ENCODE results near the gene ACP7. TPM values are rescaled to one million over a fixed set of nuclear protein-coding genes. Genes with fewer than 3 reads are reported as not detected.

Gene ACP7
- total and polyA plus RNA-seq, 2 of the 8 experiments (the other 6 are each of a cell fraction or from before 2014, with no cell fraction given), result 0.27 to 0.50 TPM

DNA sequence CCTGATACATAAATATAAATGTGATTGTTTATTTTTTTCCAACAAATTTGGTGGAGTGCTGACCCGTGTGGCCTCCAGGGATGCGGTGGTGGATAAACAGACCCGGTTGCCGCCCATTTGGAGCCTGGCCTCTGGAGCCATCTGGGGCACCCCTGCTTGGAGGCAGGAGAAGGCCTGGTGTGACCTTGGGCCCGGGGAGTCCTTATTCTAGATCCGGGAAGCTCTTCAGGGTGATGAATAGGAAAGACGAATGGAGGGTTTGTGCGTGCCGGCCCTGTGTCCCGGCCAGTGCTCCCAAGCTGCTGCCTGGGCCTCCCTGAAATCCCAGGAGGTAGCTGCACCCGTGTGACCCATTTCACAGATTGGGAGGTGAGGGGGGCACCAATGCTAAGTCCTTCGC is 53.0 kb downstream of the ACP7 start:
- Histone ChIP-seq H4K91ac (replicated peaks; ENCODE audit: insufficient read length, low read length) (no peak overlapping the region), H2BK5ac (ENCODE audit: low read depth, low read length) (no peak overlapping the region), H4K8ac (ENCODE audit: extremely low read depth, insufficient read depth, low read length) (no peak overlapping the region), H3K18ac (ENCODE audit: extremely low read depth, low read length) (no peak overlapping the region), H3K56ac (replicated peaks; ENCODE audit: insufficient read length, low read depth, low read length) (no peak overlapping the region), H2AK5ac (ENCODE audit: low read depth, low read length) (no peak overlapping the region), H3K23ac (ENCODE audit: insufficient read length) (no peak overlapping the region), H2BK120ac (replicated peaks; ENCODE audit: low read depth, low read length) (no peak overlapping the region), H3K14ac (ENCODE audit: insufficient read length) (no peak overlapping the region), H3K36me3 (ENCODE audit: control insufficient read depth in 2 of 4, insufficient read depth in 4 of 4, low read length in 3 of 4) (no peaks in the 10 kb centered on the region), H3K79me2 (ENCODE audit: control insufficient read depth in 1 of 2, insufficient read depth in 2 of 2, low read length in 2 of 2) (peaks cover 0 to 94% of the 10 kb centered on the region in 2 experiments; a peak in 2 of 4 replicates), H2BK15ac (ENCODE audit: low read length) (no peak overlapping the region), H3K79me1 (ENCODE audit: low read depth, low read length) (peaks cover 34% of the 10 kb centered on the region), H2BK12ac (ENCODE audit: low read depth, low read length) (0 out of 2 replicates have a peak overlapping the region, but pooled peaks have one; percentile 50), H2AFZ (ENCODE audit: low read length) (no peak overlapping the region), H4K20me1 (replicated peaks in 1 of 2; ENCODE audit: control insufficient read depth in 1 of 2, insufficient read depth in 2 of 2, low read length in 2 of 2) (peaks cover 4 to 18% of the 10 kb centered on the region in 2 experiments), H4K5ac (ENCODE audit: insufficient read length, low read depth, low read length) (no peak overlapping the region), H3K27me3 (replicated peaks in 1 of 4; ENCODE audit: control insufficient read depth in 3 of 4, extremely low read depth in 1 of 4, insufficient read depth in 3 of 4, low read length in 3 of 4) (no peaks in the 10 kb centered on the region), H3K27ac (ENCODE audit: low read depth, low read length) (no peak overlapping the region), H3K23me2 (ENCODE audit: low read depth, low read length) (no peaks in the 10 kb centered on the region; the same call in 1 of the 2 replicates), H3K4me2 (ENCODE audit: insufficient read depth in 1 of 2, low read depth in 2 of 2, low read length in 2 of 2) (no peak overlapping the region; a peak in 1 of 4 replicates), H3K4me3 (ENCODE audit: extremely low read depth in 1 of 4, insufficient read depth in 2 of 4, low read depth in 3 of 4, low read length in 4 of 4) (no peak overlapping the region), H3K4ac (replicated peaks; ENCODE audit: insufficient read length, low read depth, low read length) (peak overlapping the region; percentile 70), H3K9me3 (ENCODE audit: insufficient read depth in 2 of 2, low read depth in 1 of 2, low read length in 1 of 2) (no peaks in the 10 kb centered on the region), H3K4me1 (replicated peaks in 1 of 4; ENCODE audit: control insufficient read depth in 3 of 4, insufficient read depth in 4 of 4, low read length in 3 of 4) (peaks cover 21 to 59% (median 48%) of the 10 kb centered on the region in 4 experiments), H2BK20ac (ENCODE audit: low read length) (no peak overlapping the region), H3K9ac (replicated peaks in 1 of 4; ENCODE audit: extremely low read depth in 1 of 4, low read depth in 3 of 4, low read length in 3 of 4) (no peak overlapping the region)
- FAIRE-seq (no peak), DNase-seq (ENCODE audit: low read depth in 1 of 2, low spot score in 2 of 2) (no peak)
- WGBS, 2 experiments (ENCODE audit: extremely low coverage in 1 of 2, insufficient coverage in 1 of 2, insufficient read length in 1 of 2, insufficient replicate concordance in 2 of 2, low coverage in 1 of 2, low lambda C conversion rate in 2 of 2, missing lambda C conversion rate in 1 of 2), result 92% methylated on average over 12 of the region's 12 CpGs; no CpG with 5 or more reads in 1 of the 2 experiments
- ChIA-PET CTCF (ENCODE audit: partially characterized antibody) (interaction anchor here (1.1 to 2.7 kb wide), 4 partner anchors 11 to 29 kb away, joined by 3 to 8 read pairs (median 6); no protein-coding TSS in a partner anchor), POLR2A (ENCODE audit: partially characterized antibody) (interaction anchor here (1.1 to 1.6 kb wide), 6 partner anchors 8 to 18 kb away, joined by 3 to 5 read pairs (median 4); partner anchors contain the start of gene PAK4)
- TF ChIP-seq, protein P1, sequence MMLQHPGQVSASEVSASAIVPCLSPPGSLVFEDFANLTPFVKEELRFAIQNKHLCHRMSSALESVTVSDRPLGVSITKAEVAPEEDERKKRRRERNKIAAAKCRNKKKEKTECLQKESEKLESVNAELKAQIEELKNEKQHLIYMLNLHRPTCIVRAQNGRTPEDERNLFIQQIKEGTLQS (IDR thresholded peaks at IDR 0.05; ENCODE audit: insufficient read depth, low read depth, low read length), result no peak
- TF ChIP-seq CBX8 (IDR thresholded peaks at IDR 0.05; ENCODE audit: borderline replicate concordance, low read depth, low read length) (no peak), SIN3A (conservative IDR thresholded peaks at IDR 0.05 in 1 of 2, IDR thresholded peaks at IDR 0.05 in 1 of 2; ENCODE audit: low read depth in 1 of 2, low read length in 2 of 2) (no peak), FOSL1 (IDR thresholded peaks at IDR 0.05; ENCODE audit: insufficient read depth, low read depth, low read length) (no peak), PHF8 (conservative IDR thresholded peaks at IDR 0.05; ENCODE audit: low read depth, low read length) (no peak), TCF12 (IDR thresholded peaks at IDR 0.05; ENCODE audit: low read depth, low read length) (no peak), ZNF274 (IDR thresholded peaks at IDR 0.05; ENCODE audit: borderline replicate concordance, extremely low read depth, low read length) (no peak), SUZ12 (IDR thresholded peaks at IDR 0.05; ENCODE audit: low read length) (no peak), HDAC6 (IDR thresholded peaks at IDR 0.05; ENCODE audit: low read depth, low read length) (no peak), RAD21 (IDR thresholded peaks at IDR 0.05 in 1 of 2, conservative IDR thresholded peaks at IDR 0.05 in 1 of 2; ENCODE audit: low read depth in 2 of 2, low read length in 2 of 2) (no peak)
- TF ChIP-seq, protein P2, sequence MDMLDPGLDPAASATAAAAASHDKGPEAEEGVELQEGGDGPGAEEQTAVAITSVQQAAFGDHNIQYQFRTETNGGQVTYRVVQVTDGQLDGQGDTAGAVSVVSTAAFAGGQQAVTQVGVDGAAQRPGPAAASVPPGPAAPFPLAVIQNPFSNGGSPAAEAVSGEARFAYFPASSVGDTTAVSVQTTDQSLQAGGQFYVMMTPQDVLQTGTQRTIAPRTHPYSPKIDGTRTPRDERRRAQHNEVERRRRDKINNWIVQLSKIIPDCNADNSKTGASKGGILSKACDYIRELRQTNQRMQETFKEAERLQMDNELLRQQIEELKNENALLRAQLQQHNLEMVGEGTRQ (IDR thresholded peaks at IDR 0.05; ENCODE audit: low read length), result no peak
